OCI-LY1 (cell line): Measurements from ENCODE around the gene MAP7.

Experiments
- CTCF ChIP-seq: fragments of 200-600 bp; sonication (generic), shearing (Covaris generic); IDR thresholded peaks from 2 replicates; pipeline ENCODE4 v1.5.1; 2017; ENCODE audit warnings: mild to moderate bottlenecking, antibody characterized with exemption, low read length, moderate library complexity, mixed read lengths
- EZH2 ChIP-seq: fragments of 200-600 bp; sonication (generic), shearing (Covaris generic); IDR thresholded peaks from 2 replicates; pipeline ENCODE4 v1.8.0; 2017; ENCODE audit warnings: borderline replicate concordance, mixed run types, mild to moderate bottlenecking, antibody characterized with exemption, low read length, moderate library complexity, mixed read lengths

- TF ChIP-seq CTCF (peak; percentile 71), EZH2 (no peak)
Measured at GRCh38 chr6:136582711-136583471, 32.7 kb upstream of the MAP7 start.
